A673 (cell line): ENCODE data around the gene NCAPH2.

Experiments
- CTCF ChIP-seq: fragments of 300-800, 200-600 bp; sonication (generic); conservative IDR thresholded peaks from 2 replicates; pipeline ENCODE4 v1.5.1; 2017; ENCODE audit warnings: low read depth, mild to moderate bottlenecking, antibody characterized with exemption, low read length, moderate library complexity, mixed read lengths
- EZH2 ChIP-seq: fragments of 200-600 bp; sonication (generic); IDR thresholded peaks from 2 replicates; pipeline ENCODE4 v1.6.1; 2017; ENCODE audit warnings: borderline replicate concordance, low read depth, mild to moderate bottlenecking, mixed read lengths, antibody characterized with exemption, low read length; ENCODE audit not compliant: poor library complexity, severe bottlenecking

DNA sequence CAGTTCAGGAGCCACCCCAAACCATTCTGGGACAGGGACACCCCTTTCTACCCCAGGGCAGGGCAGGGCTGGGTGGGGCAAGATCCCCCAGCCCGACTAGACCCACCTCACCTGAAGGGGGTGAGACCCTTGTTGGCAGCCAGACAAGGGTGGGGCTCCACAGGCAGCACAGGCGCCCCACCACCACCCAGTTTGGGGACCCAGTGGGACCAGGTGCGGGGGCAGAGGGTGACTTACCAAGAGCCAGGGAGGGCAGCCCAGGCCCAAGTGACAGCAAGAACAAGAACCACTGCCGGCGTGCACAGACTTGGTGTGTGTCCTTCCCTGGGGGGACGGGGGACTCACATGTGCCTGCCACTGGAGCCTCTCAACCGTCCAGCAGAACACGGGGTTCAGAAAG, 24.5 kb upstream of the NCAPH2 start:
- TF ChIP-seq CTCF (no peak), EZH2 (no peak)
